Activated CD4-positive, alpha-beta T cell treated with anti-CD3 and anti-CD28 coated beads, Interleukin-2, Interleukin-6, amounts not matched to agents 100 ng/mL and 50 ng/mL, durations not matched to agents 16 hours and 8 hours (primary cell): Measurements from ENCODE around the gene CRKL.

Experiments used
- DNase-seq: peaks from one replicate; pipeline ENCODE4 v3.0.0-alpha.2; 2020

The CRKL gene

GRCh38 chr22:20983081-20983771, 66.0 kb downstream of the CRKL start:
- no peak for DNase-seq

GRCh38 chr22:20985720-20986119, 68.5 kb downstream of the CRKL start:
- DNase-seq, result no peak

GRCh38 chr22:20986365-20986764, 69.2 kb downstream of the CRKL start:
- no peak for DNase-seq

GRCh38 chr22:20987375-20987774, 70.2 kb downstream of the CRKL start:
- DNase-seq, result no peak

GRCh38 chr22:20988573-20989322, 71.5 kb downstream of the CRKL start:
- no peak for DNase-seq

GRCh38 chr22:20989323-20990138, 72.3 kb downstream of the CRKL start:
- no peak for DNase-seq

- DNase-seq, result no peak
Measured at GRCh38 chr22:20990184-20991180, 73.3 kb downstream of the CRKL start.

- DNase-seq, result no peak
Measured at GRCh38 chr22:20991252-20992055, 74.2 kb downstream of the CRKL start.

- no peak for DNase-seq
Measured at GRCh38 chr22:20992056-20992442, 74.8 kb downstream of the CRKL start.

- no peak for DNase-seq
Measured at GRCh38 chr22:20992456-20993303, 75.5 kb downstream of the CRKL start.

GRCh38 chr22:20993304-20994127, 76.3 kb downstream of the CRKL start:
- no peak for DNase-seq

- no peak for DNase-seq
Measured at GRCh38 chr22:20994128-20994901, 77.1 kb downstream of the CRKL start.

GRCh38 chr22:20994902-20995241, 77.7 kb downstream of the CRKL start:
- no peak for DNase-seq

GRCh38 chr22:20995329-20996030, 78.3 kb downstream of the CRKL start:
- DNase-seq, result no peak

GRCh38 chr22:20996031-20996410, 78.8 kb downstream of the CRKL start:
- no peak for DNase-seq

- no peak for DNase-seq
Measured at GRCh38 chr22:20996598-20997535, 79.7 kb downstream of the CRKL start.
